Endothelial cell (in vitro differentiated cells): ENCODE data around the gene INSM2. TPM values are rescaled to one million over a fixed set of nuclear protein-coding genes. Genes with fewer than 3 reads are reported as not detected.

Experiments
- DNase-seq: peaks from one replicate; pipeline ENCODE4 v3.0.0; 2021; ENCODE audit warnings: low spot score
- H3K27ac Mint-ChIP-seq: one replicate; pipeline ENCODE4 v1.8.0; 2021; ENCODE audit warnings: mixed read lengths, inconsistent platforms; ENCODE audit not compliant: unreplicated experiment
- H3K27me3 Mint-ChIP-seq: one replicate; pipeline ENCODE4 v1.8.0; 2021; ENCODE audit warnings: mild to moderate bottlenecking, moderate library complexity, mixed read lengths, inconsistent platforms; ENCODE audit not compliant: unreplicated experiment
- H3K36me3 Mint-ChIP-seq: one replicate; pipeline ENCODE4 v1.8.0; 2021; ENCODE audit warnings: mild to moderate bottlenecking, low read depth, mixed read lengths, inconsistent platforms; ENCODE audit not compliant: unreplicated experiment
- H3K4me1 Mint-ChIP-seq: one replicate; pipeline ENCODE4 v1.8.0; 2021; ENCODE audit warnings: mild to moderate bottlenecking, mixed read lengths, inconsistent platforms; ENCODE audit not compliant: unreplicated experiment
- H3K4me3 Mint-ChIP-seq: one replicate; pipeline ENCODE4 v1.8.0; 2021; ENCODE audit warnings: mild to moderate bottlenecking, mixed read lengths, inconsistent platforms; ENCODE audit not compliant: unreplicated experiment
- H3K9me3 Mint-ChIP-seq: one replicate; pipeline ENCODE4 v1.8.0; 2021; ENCODE audit warnings: mixed read lengths, inconsistent platforms; ENCODE audit not compliant: unreplicated experiment
- CTCF ChIP-seq: fragments of 200-600 bp; sonication (generic); IDR thresholded peaks from one replicate; pipeline ENCODE4 v1.5.0; 2021; ENCODE audit warnings: antibody characterized with exemption; ENCODE audit not compliant: unreplicated experiment
- total RNA-seq: library from RNA; stranded (reverse); fragmentation: NEBNext Ultra II Directional; extraction: Animal tissue kit (Norgen Biotek cat#: 25700); gene quantifications from one replicate; pipeline ENCODE4 v1.2.1, GENCODE V29; 2021; ENCODE audit not compliant: unreplicated experiment

INSM2 gene
- total RNA-seq, 1 donor from 2014 or later, result not detected

GRCh38 chr14:35503646-35504045, 30.3 kb upstream of the INSM2 start:
- no peak overlapping the region for H3K27ac Mint-ChIP-seq
- H3K36me3 Mint-ChIP-seq, result no peaks in the 10 kb centered on the region
- H3K4me1 Mint-ChIP-seq, result peaks cover 4% of the 10 kb centered on the region
- no peaks in the 10 kb centered on the region for H3K27me3 Mint-ChIP-seq
- H3K4me3 Mint-ChIP-seq, result no peak overlapping the region
- DNase-seq, result no peak
- no peaks in the 10 kb centered on the region for H3K9me3 Mint-ChIP-seq
- no peak for TF ChIP-seq CTCF

DNA sequence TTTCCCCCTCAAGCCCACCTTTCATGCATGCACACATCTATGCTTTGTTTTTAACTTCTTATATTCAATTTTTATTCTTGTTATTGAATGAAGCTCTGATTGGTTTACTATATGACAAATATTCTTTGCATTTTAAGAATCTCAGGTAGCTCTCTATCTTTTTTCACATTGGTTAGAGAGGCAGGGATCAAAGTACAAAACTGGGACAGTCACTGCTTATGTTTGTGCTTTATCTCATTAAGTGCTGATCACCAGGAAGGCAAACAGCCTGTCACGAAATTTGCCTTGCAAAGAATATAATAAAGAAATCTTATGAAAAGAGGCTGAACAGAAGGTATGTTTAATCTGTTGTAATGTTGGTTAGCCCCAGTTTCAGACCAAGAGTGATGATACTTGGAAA, 29.7 kb upstream of the INSM2 start:
- TF ChIP-seq CTCF, result no peak
- Mint-ChIP-seq H3K4me1 (peaks cover 4% of the 10 kb centered on the region), H3K27me3 (no peaks in the 10 kb centered on the region)

DNA sequence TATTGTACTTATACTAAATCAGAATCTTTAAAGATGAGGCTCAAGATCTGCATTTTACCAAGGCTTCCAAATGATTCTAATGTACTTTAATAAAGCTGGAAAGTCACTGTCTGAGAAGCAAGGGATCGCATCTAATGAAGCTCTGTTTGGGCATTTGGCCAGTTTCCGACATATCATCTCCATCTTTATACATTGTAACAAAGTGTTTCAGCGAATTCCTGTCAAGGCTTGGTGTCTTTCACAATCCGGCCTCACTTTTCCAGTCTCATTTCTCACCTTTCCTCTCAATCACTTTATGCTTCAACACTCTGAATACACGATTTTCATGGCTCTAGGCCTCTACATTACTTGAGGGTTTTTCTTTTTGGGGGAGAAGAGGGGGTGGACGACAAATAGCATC, 27.5 kb upstream of the INSM2 start:
- H3K4me3 Mint-ChIP-seq, result no peak overlapping the region
- no peaks in the 10 kb centered on the region for H3K36me3 Mint-ChIP-seq
- no peak overlapping the region for H3K27ac Mint-ChIP-seq
- no peak for DNase-seq
- TF ChIP-seq CTCF, result no peak
- H3K27me3 Mint-ChIP-seq, result no peaks in the 10 kb centered on the region
- no peaks in the 10 kb centered on the region for H3K9me3 Mint-ChIP-seq
- peaks cover 4% of the 10 kb centered on the region for H3K4me1 Mint-ChIP-seq

More for the DNA sequence above, 29.7 kb upstream of the INSM2 start:
- H3K9me3 Mint-ChIP-seq, result no peaks in the 10 kb centered on the region
- no peaks in the 10 kb centered on the region for H3K36me3 Mint-ChIP-seq
- DNase-seq, result no peak
- no peak overlapping the region for H3K27ac Mint-ChIP-seq
- no peak overlapping the region for H3K4me3 Mint-ChIP-seq

- Mint-ChIP-seq H3K9me3 (no peaks in the 10 kb centered on the region), H3K27ac (no peak overlapping the region), H3K4me3 (no peak overlapping the region), H3K36me3 (no peaks in the 10 kb centered on the region), H3K4me1 (peaks cover 4% of the 10 kb centered on the region), H3K27me3 (no peaks in the 10 kb centered on the region)
- no peak for TF ChIP-seq CTCF
- DNase-seq, result no peak
Measured at GRCh38 chr14:35506927-35507326, 27.0 kb upstream of the INSM2 start.

- Mint-ChIP-seq H3K27ac (no peak overlapping the region), H3K4me3 (no peak overlapping the region), H3K36me3 (no peaks in the 10 kb centered on the region), H3K9me3 (no peaks in the 10 kb centered on the region), H3K27me3 (no peaks in the 10 kb centered on the region), H3K4me1 (peaks cover 4% of the 10 kb centered on the region)
- TF ChIP-seq CTCF, result no peak
- DNase-seq, result no peak
Measured at GRCh38 chr14:35509846-35510245, 24.1 kb upstream of the INSM2 start.
